IMR-90 (cell line): ENCODE data around the gene ZNF746. TPM values are rescaled to one million over a fixed set of nuclear protein-coding genes. Genes with fewer than 3 reads are reported as not detected.

Experiments used
- ATAC-seq: fragments of 200-7000 bp; cut with Tn5 transposase; 2 replicates; pipeline ENCODE4 v1.9.1; 2020; ENCODE audit warnings: low read depth, mild to moderate bottlenecking, moderate library complexity
- BruUV-seq: library from RNA; stranded (reverse); fragments of 400-500 nt; replicated peaks from 2 replicates; lab custom pipeline; 2021; lab: Mats Ljungman, UMichigan
- CTCF ChIA-PET: fragments of 300-600 bp; formaldehyde crosslinking; extraction: SDS; loops from one replicate; lab custom pipeline; 2021; ENCODE audit warnings: antibody characterized with exemption; lab: Yijun Ruan, JAX
- POLR2A ChIA-PET: fragments of 300-600 bp; sonication (Branson Sonifier 250); formaldehyde crosslinking; loops from one replicate; lab custom pipeline; 2022; ENCODE audit warnings: antibody characterized with exemption; ENCODE audit not compliant: unreplicated experiment; lab: Charles Lee
- DNase-seq: peaks from one replicate; pipeline ENCODE4 v3.0.0; 2013
- H2AFZ ChIP-seq: replicated peaks from 2 replicates; pipeline ENCODE3; 2013; ENCODE audit warnings: low read length, mild to moderate bottlenecking; ENCODE audit not compliant: poor library complexity
- H2AK5ac ChIP-seq: 2 replicates; pipeline ENCODE4 v1.6.1; 2013; ENCODE audit warnings: low read depth, low read length, inconsistent platforms
- H2AK9ac ChIP-seq: replicated peaks from 2 replicates; pipeline ENCODE3; 2013; ENCODE audit warnings: mild to moderate bottlenecking, low read depth, low read length, moderate library complexity; ENCODE audit not compliant: poor library complexity
- H2BK120ac ChIP-seq: 2 replicates; pipeline ENCODE4 v1.6.1; 2013; ENCODE audit warnings: low read depth, low read length, inconsistent platforms
- H2BK15ac ChIP-seq: 3 replicates; pipeline ENCODE4 v1.6.1; 2013; ENCODE audit warnings: low read depth, low read length, inconsistent platforms
- H2BK20ac ChIP-seq: 2 replicates; pipeline ENCODE4 v1.6.1; 2013; ENCODE audit warnings: low read depth, mild to moderate bottlenecking, inconsistent platforms, low read length, moderate library complexity
- H2BK5ac ChIP-seq: 2 replicates; pipeline ENCODE4 v1.6.1; 2013; ENCODE audit warnings: mild to moderate bottlenecking, low read depth, low read length, inconsistent platforms; ENCODE audit not compliant: poor library complexity, severe bottlenecking
- H3K14ac ChIP-seq: replicated peaks from 2 replicates; pipeline ENCODE4 v1.6.1; 2013; ENCODE audit warnings: low read depth, low read length, inconsistent platforms
- H3K18ac ChIP-seq: 2 replicates; pipeline ENCODE4 v1.6.1; 2013; ENCODE audit warnings: low read depth, low read length, control low read depth
- H3K23ac ChIP-seq: 2 replicates; pipeline ENCODE4 v1.6.1; 2013; ENCODE audit warnings: low read depth, low read length, inconsistent platforms
- H3K27ac ChIP-seq: 2 replicates; pipeline ENCODE4 v1.5.1; 2013; ENCODE audit warnings: mild to moderate bottlenecking, control low read depth, low read length; ENCODE audit not compliant: insufficient read depth
- H3K27me3 ChIP-seq: 2 replicates; pipeline ENCODE4 v1.6.1; 2013; ENCODE audit warnings: low read length; ENCODE audit not compliant: control insufficient read depth, insufficient read depth
- H3K36me3 ChIP-seq: 2 replicates; pipeline ENCODE4 v1.6.1; 2013; ENCODE audit warnings: low read length, mixed read lengths; ENCODE audit not compliant: control insufficient read depth, insufficient read depth
- H3K4ac ChIP-seq: 2 replicates; pipeline ENCODE4 v1.6.1; 2013; ENCODE audit warnings: low read depth, low read length, inconsistent platforms
- H3K4me1 ChIP-seq: 2 replicates; pipeline ENCODE4 v1.6.1; 2013; ENCODE audit warnings: low read length, mixed read lengths; ENCODE audit not compliant: control insufficient read depth, insufficient read depth
- H3K4me2 ChIP-seq: 2 replicates; pipeline ENCODE4 v1.6.1; 2013; ENCODE audit warnings: low read depth, mild to moderate bottlenecking, control low read depth, low read length, moderate library complexity
- H3K4me3 ChIP-seq: 2 replicates; pipeline ENCODE4 v1.5.1; 2013; ENCODE audit warnings: low read depth, mild to moderate bottlenecking, control low read depth, low read length, moderate library complexity; ENCODE audit not compliant: insufficient read depth
- H3K56ac ChIP-seq: 2 replicates; pipeline ENCODE4 v1.6.1; 2013; ENCODE audit warnings: low read length, inconsistent platforms; ENCODE audit not compliant: insufficient read depth; ENCODE audit errors: extremely low read depth
- H3K79me1 ChIP-seq, 2 experiments: 2 replicates each; pipeline ENCODE4 v1.6.1; 2013; ENCODE audit warnings: low read length in 2 of 2, inconsistent platforms in 1 of 2, low read depth in 1 of 2
- H3K9ac ChIP-seq: 2 replicates; pipeline ENCODE4 v1.6.1; 2013; ENCODE audit warnings: low read depth, low read length, control low read depth
- H3K9me1 ChIP-seq: 2 replicates; pipeline ENCODE4 v1.6.1; 2013; ENCODE audit warnings: low read length, inconsistent platforms; ENCODE audit not compliant: insufficient read depth
- H3K9me3 ChIP-seq: 2 replicates; pipeline ENCODE4 v1.6.1; 2013; ENCODE audit warnings: low read length; ENCODE audit not compliant: control insufficient read depth, insufficient read depth
- H4K20me1 ChIP-seq: 2 replicates; pipeline ENCODE4 v1.6.1; 2013; ENCODE audit warnings: low read length, inconsistent platforms; ENCODE audit not compliant: insufficient read depth
- H4K5ac ChIP-seq: 2 replicates; pipeline ENCODE4 v1.6.1; 2013; ENCODE audit warnings: mild to moderate bottlenecking, low read depth, low read length, control low read depth
- H4K8ac ChIP-seq, 2 experiments: 2 replicates each; pipeline ENCODE4 v1.6.1; 2013; ENCODE audit warnings: low read depth in 2 of 2, low read length in 2 of 2, control low read depth in 1 of 2, inconsistent platforms in 1 of 2
- H4K91ac ChIP-seq: 2 replicates; pipeline ENCODE4 v1.6.1; 2013; ENCODE audit warnings: low read depth, low read length, inconsistent platforms; ENCODE audit not compliant: insufficient read depth
- CEBPB ChIP-seq: IDR thresholded peaks from 2 replicates; pipeline ENCODE4 v1.6.1; 2012; ENCODE audit warnings: low read depth, low read length, improper control_type of control experiment
- MAZ ChIP-seq: IDR thresholded peaks from 2 replicates; pipeline ENCODE4 v1.6.1; 2012; ENCODE audit warnings: low read depth, mild to moderate bottlenecking, low read length, improper control_type of control experiment, moderate library complexity, borderline replicate concordance
- WGBS, 2 experiments: methylation state at CpG; one replicate each; pipeline versions ENCODE4 v1.1.5 to v1.1.7; 2013; ENCODE audit warnings: missing lambda C conversion rate in 2 of 2; ENCODE audit not compliant: insufficient read length in 1 of 2; ENCODE audit errors: extremely low coverage in 2 of 2; 5-methylcytosine and 5-hydroxymethylcytosine counted together
- dilution Hi-C: fragments of 300-500 bp; cut with HindIII; formaldehyde crosslinking; loops from one replicate; pipeline ENCODE4 v1.14.3; 2018; ENCODE audit warnings: low sequenced_read_pairs; ENCODE audit not compliant: unreplicated experiment
- in situ Hi-C: fragments of 300-500 bp; cut with MboI; formaldehyde crosslinking; loops from 3 replicates; pipeline ENCODE4 v1.14.3; 2019; ENCODE audit warnings: low sequenced_read_pairs, inconsistent platforms, mixed read lengths
- intact Hi-C: fragments of 100-400 bp; cut with micrococcal nuclease; formaldehyde crosslinking; loops from 2 replicates; pipeline ENCODE4 v1.10.0; 2022
- polyA plus RNA-seq, 3 experiments: library from polyadenylated mRNA; depleted of rRNA; stranded (reverse); fragments of >200 nt; gene quantifications; 2 replicates each; pipeline ENCODE4 v1.2.3, GENCODE V29; 2012; ENCODE audit warnings: low replicate concordance in 1 of 3
- total RNA-seq: library from RNA; depleted of rRNA; stranded (reverse); fragments of >200 nt; gene quantifications from 2 replicates; pipeline ENCODE4 v1.2.3, GENCODE V29; 2012

ZNF746 gene
- total and polyA plus RNA-seq, 2 of the 4 experiments (the other 2 are of a cell fraction): 6.6 to 8.4 TPM

- Histone ChIP-seq H3K4me1 (no peaks in the 10 kb centered on the region), H3K9me3 (no peaks in the 10 kb centered on the region), H3K14ac (no peak overlapping the region), H3K27ac (no peak overlapping the region), H4K8ac (no peak overlapping the region), H2BK15ac (no peak overlapping the region), H3K56ac (no peak overlapping the region), H4K5ac (no peak overlapping the region), H4K20me1 (no peaks in the 10 kb centered on the region), H3K4me2 (no peak overlapping the region), H4K91ac (no peak overlapping the region), H2BK20ac (no peak overlapping the region), H3K9ac (no peak overlapping the region), H3K36me3 (peaks cover 46% of the 10 kb centered on the region), H3K9me1 (no peaks in the 10 kb centered on the region; the same call in 1 of the 2 replicates), H2AK5ac (no peak overlapping the region), H2AFZ (no peak overlapping the region), H3K23ac (no peak overlapping the region), H3K4me3 (no peak overlapping the region), H3K4ac (no peak overlapping the region), H3K18ac (no peak overlapping the region), H2BK120ac (no peak overlapping the region), H3K79me1 (no peaks in the 10 kb centered on the region), H2AK9ac (no peak overlapping the region), H2BK5ac (no peak overlapping the region), H3K27me3 (no peaks in the 10 kb centered on the region)
- ATAC-seq: no peak
- BruUV-seq: no TSS peak
- TF ChIP-seq MAZ (no peak), CEBPB (0 out of 2 replicates have a peak, but pooled peaks have one; percentile 18)
- in situ Hi-C loops: no loop called here
- dilution Hi-C loops: no loop called here
- no CpG with 5 or more reads among the region's 2 CpGs for WGBS, 2 experiments
- intact Hi-C loops: no loop called here
- CTCF ChIA-PET: no interaction called here
- POLR2A ChIA-PET: no interaction called here
- DNase-seq: no peak
These were observed 48.7 kb upstream of the ZNF746 start for GRCh38 chr7:149546331-149546730.
